Measurements from ENCODE around the gene SLC37A1.

DNA sequence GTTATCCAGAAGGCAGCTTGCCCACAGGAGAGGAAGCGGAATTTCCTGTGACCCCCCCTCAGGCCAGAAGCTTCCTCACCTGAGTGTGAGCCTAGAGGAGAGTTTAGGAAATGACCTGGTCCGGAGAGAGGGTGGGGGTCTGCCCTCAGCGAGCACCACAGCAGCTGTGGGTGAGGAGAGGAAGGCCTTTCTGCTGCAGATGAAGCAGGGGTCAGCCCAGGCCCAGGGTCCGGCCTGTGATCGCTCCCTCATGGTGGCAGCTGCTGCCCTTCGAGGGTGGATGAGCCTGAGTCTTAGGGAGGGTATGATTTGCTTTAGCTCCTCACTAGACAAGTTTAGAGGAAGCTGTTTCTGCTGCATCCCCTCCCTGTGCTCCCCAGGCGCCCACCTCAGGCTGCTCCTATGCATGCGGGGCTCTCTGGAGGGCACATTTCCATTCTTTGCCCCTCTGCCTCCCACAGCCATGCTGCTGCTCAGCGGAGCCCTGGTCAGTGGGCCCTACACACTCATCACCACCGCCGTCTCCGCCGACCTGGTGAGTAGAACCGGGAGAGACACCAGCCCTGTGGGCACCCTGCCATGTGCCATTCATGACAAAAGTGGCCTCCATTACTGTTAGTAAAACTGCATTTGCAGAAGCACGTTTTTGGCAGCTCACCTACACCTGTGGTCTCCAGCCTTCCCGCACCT is 53.0 kb downstream of the SLC37A1 start:
- no peak for TF ChIP-seq POLR2A (IDR thresholded peaks at IDR 0.05)
- TF ChIP-seq, protein P1, sequence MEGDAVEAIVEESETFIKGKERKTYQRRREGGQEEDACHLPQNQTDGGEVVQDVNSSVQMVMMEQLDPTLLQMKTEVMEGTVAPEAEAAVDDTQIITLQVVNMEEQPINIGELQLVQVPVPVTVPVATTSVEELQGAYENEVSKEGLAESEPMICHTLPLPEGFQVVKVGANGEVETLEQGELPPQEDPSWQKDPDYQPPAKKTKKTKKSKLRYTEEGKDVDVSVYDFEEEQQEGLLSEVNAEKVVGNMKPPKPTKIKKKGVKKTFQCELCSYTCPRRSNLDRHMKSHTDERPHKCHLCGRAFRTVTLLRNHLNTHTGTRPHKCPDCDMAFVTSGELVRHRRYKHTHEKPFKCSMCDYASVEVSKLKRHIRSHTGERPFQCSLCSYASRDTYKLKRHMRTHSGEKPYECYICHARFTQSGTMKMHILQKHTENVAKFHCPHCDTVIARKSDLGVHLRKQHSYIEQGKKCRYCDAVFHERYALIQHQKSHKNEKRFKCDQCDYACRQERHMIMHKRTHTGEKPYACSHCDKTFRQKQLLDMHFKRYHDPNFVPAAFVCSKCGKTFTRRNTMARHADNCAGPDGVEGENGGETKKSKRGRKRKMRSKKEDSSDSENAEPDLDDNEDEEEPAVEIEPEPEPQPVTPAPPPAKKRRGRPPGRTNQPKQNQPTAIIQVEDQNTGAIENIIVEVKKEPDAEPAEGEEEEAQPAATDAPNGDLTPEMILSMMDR (IDR thresholded peaks at IDR 0.05), result no peak
